Uterus (tissue), 2 donors: ENCODE data around the gene ELOA2.

Experiments
- POLR2A ChIP-seq, 2 donors: fragments of 450-650 bp; IDR thresholded peaks; one replicate each; pipeline ENCODE4 v1.6.1; 2016; ENCODE audit warnings: antibody characterized with exemption in 2 of 2, mild to moderate bottlenecking in 1 of 2, moderate library complexity in 1 of 2
- TF ChIP-seq, protein P1 (sequence below), 4 experiments: fragments of 200-600 bp in 2 of 4; fragments of 450-650 bp in 2 of 4; sonication (generic) in 2 of 4; IDR thresholded peaks; one replicate each; pipeline ENCODE4 v1.5.1; 2016 to 2019; ENCODE audit warnings: antibody characterized with exemption in 4 of 4, mild to moderate bottlenecking in 2 of 4, moderate library complexity in 1 of 4

DNA sequence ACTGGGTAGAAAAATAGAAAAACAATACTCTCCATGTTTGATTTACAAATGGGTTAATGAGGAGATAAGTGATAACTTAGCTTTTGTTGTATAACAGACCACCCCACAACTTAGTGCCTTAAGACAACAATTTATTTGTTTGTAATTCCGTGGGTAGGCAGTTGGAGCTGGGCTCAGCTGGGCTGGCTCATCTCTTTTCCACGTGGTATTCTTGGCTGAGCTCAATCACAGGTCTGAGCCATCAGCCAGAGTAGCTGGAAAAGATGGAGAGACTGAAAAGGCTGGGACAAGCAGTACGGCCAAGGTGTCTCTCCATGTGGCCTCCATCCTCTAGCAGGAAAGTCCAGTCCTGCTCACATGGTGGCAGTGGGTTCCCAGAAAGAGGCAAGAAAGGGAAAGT, 32.2 kb upstream of the ELOA2 start:
- TF ChIP-seq, protein P1, sequence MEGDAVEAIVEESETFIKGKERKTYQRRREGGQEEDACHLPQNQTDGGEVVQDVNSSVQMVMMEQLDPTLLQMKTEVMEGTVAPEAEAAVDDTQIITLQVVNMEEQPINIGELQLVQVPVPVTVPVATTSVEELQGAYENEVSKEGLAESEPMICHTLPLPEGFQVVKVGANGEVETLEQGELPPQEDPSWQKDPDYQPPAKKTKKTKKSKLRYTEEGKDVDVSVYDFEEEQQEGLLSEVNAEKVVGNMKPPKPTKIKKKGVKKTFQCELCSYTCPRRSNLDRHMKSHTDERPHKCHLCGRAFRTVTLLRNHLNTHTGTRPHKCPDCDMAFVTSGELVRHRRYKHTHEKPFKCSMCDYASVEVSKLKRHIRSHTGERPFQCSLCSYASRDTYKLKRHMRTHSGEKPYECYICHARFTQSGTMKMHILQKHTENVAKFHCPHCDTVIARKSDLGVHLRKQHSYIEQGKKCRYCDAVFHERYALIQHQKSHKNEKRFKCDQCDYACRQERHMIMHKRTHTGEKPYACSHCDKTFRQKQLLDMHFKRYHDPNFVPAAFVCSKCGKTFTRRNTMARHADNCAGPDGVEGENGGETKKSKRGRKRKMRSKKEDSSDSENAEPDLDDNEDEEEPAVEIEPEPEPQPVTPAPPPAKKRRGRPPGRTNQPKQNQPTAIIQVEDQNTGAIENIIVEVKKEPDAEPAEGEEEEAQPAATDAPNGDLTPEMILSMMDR (IDR thresholded peaks at IDR 0.05) = no peak
- TF ChIP-seq POLR2A (IDR thresholded peaks at IDR 0.05) = no peak
